GM19043 (cell line): Measurements from ENCODE around the gene ZFAND5.

ENCODE experiments used
- ATAC-seq: cut with Tn5 transposase; IDR thresholded peaks from one replicate; pipeline ENCODE4 v1.9.1; 2021; ENCODE audit warnings: low read depth; ENCODE audit not compliant: unreplicated experiment

The ZFAND5 gene

DNA sequence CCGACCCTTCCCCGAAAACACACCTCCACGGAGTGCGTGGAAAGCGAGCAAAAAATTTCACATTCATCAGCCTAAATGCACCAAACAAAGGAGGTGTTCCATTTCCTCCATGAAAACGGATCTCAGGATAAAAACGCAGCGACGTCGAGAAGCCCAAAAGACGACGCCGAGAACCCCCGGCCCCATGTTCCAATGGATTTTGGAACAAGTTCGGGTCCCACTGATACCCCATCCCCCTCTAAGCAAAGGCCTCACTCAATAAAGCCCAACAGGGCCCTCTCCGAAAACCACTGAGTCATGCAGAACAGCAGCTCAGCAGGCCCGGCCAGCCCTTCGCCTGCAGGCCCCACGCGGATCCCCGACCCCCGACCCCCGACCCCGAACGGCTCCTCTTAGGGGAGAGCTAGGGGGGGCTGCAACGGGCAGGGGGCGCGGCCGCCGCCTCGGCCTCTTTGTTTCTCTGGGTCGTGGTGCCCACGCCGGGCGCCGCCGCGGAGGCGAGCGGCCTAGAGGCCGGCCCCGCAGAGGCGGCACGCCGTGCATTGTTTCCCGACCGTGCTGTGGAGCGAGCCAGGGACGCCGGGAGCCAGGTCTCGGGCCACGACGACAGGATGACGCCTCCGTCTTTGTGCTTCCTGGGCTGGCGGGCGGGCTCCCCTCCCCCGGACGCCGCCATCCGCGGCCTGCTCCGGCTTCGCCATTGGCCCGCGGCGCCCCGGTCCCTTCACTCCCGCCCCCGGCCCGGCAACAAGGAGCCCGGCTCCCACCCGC is 915 bp downstream of the ZFAND5 start:
- peak; percentile 35 for ATAC-seq

DNA sequence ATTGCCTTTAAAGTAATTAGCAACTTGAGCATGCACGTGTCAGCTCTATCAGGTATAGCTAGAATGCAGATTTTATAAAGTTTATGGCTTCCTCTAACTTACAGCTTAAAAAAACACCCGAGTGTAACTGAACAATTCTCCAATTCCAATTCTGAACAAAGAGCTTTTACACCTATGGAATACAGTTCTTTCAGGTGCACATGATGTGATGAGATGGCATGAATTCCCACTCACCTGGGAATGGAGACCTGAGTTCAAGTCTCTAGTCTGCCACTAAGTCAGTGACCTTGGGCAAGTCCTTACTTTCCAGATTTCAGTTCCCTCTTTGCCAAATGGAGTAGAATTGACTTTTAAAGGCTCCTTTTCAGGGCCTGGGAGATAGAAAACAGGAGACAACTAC is 1.8 kb downstream of the ZFAND5 start:
- no peak for ATAC-seq

DNA sequence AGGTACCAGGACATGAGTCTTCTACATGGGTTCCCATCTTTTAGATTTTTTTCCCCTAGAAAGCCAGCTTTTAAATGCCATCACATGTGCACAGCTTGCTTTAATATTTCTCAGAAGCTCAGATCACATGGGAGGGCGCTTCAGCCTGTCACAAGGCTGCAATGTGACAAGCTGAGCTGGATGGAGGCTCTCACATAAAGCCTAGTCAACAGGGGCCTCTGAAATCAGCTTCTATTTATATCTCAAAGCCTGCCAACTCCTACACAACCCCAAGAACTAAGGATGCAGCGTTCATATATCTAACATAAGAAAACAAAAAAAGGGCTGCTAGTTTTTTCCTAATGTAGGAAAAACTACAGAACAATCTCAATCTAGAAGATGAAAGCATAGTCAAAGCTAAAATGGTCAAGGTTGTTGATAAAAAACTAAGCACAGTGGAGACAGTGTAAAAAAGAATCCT is 2.3 kb downstream of the ZFAND5 start:
- ATAC-seq: peak; percentile 30

DNA sequence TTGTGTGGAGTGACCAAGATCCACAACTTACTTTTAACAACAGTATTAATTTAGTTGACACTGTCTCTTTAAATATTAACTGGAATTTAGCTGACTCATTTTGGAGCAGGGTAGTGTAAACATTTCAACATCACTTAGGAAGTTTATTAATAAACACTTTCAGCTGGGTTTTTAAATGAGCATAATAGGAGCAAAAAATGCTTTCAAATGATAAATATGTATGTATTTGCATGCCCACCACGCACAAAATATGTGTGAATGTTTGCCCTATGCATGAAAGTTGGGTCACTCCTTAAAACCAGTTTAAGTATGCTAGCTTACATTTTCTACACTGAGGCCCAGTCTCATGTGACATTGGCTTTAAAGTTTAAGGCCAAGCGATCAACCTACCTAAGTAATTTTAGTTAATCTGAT is 2.9 kb downstream of the ZFAND5 start:
- ATAC-seq: no peak

DNA sequence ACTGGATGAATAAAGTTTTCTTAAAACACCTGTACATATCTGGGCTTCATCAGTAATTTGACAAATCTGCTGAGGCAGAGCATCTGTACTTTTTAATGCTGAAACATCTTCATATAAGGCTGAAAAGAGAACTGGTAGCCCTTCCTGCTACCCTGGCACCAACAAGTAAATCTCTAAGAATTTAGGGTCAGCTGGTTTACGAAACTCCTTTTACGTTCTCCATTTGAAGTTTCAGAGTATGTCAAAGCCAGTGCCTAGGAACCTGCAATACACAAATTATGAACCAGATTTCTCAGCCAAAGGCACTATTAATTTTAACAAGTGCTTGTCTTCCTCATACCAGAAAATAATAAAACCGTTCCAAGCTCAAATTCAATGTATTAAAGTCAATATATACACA is 3.8 kb downstream of the ZFAND5 start:
- no peak for ATAC-seq

DNA sequence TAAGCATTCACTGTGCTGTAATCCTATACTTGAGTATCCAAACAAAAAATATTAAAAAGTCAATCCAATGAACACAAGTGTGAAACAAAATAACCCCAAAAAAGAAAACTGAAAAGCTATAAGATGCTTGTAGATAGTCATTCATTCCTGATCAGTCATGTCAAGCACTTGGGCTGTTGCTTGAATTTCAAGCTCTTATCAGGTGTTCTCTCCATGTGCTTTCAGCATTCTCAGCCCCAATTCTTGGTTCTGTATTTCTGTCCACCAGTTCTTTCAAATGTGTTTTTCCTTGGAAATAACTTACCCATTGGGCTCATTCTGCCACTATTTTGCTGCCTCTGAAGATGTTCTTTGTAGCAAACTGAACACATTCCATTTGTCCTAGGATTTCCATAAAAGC is 4.7 kb downstream of the ZFAND5 start:
- ATAC-seq: no peak

DNA sequence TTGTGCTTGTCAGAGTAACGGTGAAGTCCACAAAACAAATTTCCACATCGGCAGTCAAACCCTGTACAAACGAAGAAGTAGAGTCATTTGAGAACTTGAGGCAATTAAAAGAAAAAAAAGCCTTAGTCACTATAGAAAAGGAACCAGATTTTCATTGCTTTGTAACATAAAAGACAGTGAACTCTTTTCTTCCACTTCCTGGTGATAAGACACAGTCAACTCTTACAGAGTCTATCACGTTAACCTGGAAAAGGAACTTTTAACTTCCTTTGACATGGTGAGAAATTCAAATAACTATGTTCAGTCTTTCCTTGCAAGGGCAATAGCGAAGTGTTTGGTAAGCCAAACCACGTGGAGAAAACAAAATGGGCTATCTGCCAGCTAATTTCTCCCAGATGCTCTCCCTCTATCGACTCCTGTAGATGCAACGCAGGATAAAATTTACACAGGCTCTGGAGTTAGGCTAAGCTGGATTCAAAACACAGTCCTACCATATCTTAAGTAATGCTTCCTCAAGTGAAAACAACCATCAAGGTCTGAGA is 8.9 kb downstream of the ZFAND5 start:
- no peak for ATAC-seq

DNA sequence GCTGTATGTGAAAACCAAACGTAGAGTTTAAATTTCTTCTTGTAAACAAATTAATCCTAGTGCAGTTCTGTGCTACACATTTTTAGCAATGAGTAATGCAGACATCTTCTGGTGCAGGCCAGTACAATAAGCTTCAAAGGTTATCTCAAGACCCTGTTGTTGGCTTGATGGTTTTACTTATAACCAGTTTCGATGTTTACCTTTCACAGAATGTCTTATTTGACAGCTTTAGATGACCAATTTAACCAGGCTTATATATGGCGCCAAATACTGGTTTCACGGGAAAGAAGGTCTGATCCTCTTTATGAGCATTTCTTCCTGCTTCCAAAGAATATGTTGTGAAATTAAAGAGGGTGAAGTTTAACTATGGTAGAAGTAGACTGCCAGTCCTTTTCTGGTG is 9.9 kb downstream of the ZFAND5 start:
- ATAC-seq: no peak

DNA sequence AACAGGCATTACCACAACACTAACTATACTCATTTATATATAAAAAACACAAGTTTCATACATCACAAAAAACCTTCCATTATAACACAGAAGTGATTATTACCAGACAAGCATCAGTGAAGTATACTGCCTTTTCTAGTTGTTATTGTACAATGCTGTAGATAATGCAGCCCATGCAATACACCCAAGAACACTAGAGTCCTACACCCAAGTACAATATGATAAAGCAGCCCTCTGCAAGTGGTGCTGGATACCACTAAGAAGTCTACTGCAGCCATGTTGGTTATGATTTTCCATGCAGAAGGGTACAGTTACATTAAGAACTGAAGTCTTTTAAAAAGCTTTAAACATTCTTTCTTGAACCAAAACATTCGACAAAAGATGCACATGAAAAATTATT is 10.3 kb downstream of the ZFAND5 start:
- no peak for ATAC-seq

DNA sequence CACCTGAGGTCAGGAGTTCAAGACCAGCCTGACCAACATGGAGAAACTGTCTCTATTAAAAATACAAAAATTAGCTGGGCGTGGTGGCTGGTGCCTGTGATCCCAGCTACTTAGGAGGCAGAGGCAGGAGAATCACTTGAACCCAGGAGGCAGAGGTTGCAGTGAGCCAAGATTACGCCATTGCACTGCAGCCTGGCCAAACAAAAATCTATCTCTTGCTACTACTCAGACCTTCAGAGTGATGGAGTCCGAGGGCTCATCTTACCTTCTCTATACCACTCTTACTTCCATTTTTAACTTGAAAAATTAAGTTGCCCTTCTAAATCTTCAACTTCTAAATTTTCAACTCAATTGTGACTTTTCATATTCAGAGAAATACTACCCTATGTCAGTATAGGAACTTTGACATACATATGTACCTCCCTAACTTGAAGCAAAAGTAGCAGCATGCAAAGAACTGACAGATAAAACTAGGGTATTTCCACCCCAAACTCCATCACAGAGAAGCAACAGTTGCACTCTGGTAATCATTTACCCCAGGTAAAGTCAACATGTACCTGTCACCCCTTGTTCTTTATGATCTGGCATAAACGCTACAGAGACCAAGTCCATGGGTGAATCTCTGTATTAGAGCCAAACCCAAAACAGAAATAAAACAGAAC is 11.4 kb downstream of the ZFAND5 start:
- ATAC-seq: no peak

DNA sequence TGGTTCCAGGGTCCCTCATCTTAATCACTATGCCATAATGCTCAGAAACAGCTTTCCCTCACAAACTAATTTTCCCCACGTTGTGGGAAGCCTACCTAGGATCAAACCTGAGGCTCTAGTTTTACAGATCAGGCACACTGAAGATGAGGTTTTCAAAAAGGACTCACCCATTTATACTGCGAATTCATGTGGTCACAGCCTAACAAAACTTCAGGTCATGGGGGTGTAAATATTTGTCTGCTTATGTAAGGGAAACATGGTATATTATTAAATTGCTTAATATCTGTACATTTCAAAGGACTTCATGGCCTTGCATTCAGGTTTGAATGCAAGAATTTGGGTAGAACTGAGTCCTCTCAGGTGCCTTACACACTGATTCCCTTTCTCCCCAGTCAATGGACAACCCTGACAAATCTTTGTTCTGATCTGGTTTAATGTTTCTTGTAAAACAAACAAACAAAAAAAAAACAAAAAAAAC is 12.1 kb downstream of the ZFAND5 start:
- ATAC-seq: no peak

DNA sequence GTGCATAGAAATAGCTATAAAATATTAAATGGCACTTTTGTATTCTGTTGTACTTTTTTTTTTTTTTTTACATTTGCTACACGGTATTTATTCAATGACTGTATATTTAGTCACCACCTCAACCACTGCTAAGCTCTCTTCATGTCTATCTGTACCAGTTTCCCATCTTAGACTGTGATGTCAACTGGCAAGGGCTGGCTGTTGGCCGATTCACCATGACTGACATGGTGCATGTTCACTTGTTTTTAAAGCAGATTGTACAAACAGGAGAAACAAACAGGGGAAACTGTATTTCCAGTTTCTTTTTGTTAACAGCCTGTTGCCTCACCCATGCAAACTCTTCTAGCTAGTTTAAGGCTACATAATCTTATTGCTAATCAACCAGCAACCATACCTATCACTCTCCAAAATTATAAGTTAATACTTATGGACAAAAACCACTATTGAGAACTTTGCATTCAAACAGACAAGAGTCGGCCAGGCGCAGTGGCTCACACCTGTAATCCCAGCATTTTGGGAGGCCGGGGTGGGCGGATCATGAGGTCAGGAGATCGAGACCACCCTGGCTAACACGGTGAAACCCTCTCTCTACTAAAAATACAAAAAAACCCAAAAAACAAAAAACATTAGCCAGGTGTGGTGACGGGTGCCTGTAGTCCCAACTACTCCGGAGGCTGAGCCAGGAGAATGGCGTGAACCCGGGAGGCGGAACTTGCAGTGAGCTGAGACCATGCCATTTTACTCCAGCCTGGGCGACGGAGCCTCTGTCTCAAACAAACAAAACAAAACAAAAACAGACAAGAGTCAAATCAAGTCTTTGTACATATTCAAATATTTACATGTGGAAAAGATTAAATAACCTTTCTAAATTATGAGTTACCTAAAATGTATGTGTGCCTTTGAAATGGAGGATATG is 13.2 kb downstream of the ZFAND5 start:
- no peak for ATAC-seq

DNA sequence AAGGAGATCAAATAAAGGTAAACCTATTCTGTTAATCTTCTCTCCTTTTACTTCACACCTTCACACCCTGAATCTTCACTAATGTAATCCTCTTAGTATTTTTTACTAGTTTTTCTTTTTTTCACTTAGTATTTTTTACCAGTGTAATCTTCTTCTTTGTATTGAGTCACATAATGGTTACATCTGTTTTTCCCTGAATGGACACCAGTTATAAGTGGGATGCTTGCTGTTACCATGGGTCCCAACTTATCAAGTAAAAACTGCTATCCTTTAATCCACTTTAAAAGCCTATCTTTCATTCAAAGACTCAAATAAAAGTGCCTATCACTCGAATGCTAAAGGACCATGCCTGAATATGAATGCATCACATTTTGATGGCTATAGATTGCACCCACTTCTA is 15.1 kb downstream of the ZFAND5 start:
- no peak for ATAC-seq

DNA sequence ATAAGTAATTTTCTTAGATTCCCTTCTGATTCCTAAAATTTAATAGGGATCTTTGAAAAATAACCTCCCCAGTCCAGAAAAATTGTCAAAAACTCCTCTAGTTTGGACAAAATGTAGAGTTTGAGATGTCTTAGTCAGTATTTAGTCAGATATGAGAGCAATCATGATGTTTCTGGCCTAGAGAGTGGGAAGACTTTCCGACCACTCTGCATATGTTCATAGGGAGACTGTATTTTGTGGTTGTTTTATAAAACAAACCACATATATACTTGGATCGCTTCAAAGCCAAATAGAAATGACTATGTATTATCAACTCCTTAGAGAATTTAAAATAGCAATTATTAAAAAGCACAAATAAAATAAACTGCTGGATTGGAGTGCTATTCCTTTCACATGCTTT is 15.8 kb downstream of the ZFAND5 start:
- no peak for ATAC-seq

DNA sequence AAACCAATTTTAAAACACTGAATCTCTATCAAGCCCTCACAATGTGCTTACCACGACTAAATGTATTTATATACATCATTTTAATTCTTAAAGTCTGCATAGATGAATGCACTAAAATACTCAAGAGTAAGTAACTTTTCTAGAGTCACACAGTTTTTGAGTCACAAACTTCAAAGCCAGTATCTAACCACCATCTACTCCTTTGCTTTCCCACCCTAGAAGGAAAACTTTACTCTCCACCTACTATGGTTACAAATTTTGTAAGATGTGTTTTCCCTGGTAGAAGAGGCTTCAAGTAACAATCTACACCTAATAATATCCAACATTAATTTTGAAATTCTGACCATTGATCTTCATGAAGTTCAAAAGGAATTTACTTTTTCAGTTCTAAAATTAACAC is 18.7 kb downstream of the ZFAND5 start:
- ATAC-seq: no peak

DNA sequence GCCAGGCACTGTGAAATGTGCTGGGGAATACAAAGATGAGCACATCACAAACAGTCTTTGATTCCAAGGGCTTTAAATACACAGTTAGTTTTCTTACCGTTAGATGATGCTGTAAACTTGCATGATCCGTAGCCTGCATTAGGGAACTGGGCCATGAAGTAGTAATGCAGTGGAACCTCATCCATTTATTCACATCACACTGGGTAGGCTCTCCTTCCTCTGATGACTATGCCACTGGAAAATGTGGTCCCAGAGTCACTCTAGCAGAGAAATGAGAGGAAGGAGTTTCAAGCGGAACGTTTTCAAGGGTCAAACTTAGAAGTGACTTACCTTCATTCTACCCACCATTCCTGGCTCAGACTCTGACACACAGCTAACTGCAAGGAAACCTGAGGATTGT is 26.4 kb downstream of the ZFAND5 start:
- no peak for ATAC-seq

DNA sequence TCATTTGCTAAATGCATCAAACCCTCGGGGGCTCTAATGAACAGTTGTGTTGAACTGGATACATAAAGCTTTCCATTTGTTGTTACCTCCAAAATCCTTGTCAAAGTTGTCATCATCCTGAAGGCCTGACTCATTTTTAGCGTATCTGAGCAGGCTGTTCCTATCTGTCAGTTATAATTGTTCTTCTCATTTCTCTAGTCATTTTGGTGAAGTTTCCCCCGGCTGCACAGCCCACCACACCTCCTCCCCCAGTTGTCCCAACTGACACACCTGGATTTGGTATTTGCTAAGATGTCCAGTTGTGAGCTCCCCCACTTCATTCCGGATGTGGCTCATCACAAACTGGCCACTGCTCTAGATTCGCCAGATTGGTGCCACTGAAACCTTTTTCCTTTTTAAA is 27.7 kb downstream of the ZFAND5 start:
- no peak for ATAC-seq

DNA sequence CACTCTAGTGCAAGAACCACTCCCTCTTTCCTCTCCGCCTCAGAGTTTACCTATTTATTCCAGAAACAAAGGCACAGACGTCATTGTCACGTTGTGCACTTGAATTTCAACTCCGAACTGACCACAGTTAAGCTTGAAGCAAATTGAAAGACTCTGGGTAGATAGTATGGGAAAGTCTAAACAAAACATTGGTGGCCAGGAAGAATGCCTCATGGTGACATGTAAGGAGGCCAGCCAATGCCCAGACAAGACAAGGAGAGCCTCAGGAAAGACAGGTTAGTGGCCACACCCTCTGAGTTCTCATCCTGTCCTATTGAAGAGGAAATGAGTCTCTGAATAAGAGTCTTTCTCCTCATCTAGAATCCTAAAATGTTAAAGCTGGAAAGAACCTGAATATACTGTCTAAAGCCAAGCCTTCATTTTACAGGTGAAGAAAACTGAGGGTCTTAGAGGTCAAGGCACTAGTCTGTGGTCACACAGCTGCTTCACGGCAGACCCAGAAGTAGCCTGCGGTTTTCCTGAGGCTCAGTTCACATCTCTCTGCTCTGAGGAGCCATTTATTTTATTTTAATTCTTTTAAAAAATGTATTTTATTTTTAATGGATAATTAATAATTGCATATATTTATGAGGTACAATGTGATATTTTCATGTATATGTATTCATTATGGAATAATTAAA is 30.2 kb downstream of the ZFAND5 start:
- no peak for ATAC-seq

DNA sequence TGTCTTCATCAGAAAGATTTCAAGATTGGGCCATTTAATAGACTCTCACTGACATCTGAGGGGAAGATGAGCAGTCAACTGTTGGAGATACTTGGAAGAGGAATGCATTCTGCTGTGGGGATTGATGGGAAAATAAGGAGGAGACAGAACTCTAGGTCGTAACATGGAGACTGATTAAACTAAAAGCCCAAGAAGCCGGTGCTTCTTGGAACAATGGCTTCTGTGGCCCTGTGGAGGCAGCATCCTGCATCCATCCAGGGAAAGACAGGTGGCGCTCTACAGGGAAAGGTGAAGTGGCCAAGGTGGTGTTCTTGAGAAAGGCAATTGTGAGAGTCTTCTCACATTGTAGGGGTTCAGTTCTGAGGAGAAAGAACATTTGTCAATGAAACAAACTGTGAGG is 31.3 kb downstream of the ZFAND5 start:
- no peak for ATAC-seq

DNA sequence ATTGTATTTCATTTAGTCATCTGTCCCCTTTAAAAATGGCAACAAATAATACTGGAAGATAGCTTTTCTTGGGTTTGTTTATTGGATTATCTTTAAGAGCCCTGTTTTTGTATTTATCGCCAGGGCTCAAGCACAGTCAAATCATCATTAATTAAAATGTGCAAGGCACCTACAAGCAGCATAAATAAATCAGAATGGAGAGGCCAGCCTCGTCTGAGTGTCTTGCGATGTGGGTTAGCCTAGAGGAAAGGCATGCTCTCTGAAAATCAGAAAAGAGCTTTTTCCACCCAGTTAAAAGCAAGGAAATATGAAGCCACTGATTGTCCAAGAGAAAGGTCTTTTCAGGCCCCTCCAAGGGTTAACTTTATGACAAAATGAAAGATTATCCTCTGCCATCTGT is 31.8 kb downstream of the ZFAND5 start:
- no peak for ATAC-seq
